Measurements from ENCODE around the gene PPCDC.

Gene PPCDC

DNA sequence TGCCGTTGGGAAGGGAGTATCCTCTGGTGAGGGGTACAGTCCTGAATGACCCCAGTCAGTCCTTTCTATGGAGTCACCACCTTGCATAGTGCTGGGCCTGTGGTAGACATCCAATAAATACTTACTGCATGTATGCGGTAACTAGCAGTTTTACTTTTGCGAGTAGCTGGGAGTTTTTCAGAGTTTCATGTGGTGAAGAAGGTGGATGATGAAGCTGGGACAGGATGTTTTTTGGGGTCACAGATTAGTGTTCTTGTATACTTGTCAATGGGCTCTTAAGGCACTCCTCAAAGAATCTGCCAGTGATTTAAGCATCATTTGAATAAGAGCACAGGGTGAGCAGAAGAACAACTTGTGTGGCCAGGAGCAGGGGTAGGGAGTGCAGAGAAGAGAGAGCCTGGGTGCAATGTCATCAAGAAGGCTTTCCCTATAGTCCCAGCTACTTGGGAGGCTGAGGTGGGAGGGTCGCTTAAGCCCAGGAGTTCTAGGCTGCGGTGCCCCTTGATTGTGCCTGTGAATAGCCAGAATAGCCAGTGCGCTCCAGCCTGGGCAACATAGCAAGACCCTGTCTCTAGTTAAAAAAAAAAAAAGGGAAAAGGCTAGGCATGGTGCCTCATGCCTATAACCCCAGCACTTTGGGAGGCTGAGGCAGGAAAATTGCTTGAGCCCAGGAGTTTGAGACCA is 22.1 kb downstream of the PPCDC start:
- no peak for DNase-seq

DNA sequence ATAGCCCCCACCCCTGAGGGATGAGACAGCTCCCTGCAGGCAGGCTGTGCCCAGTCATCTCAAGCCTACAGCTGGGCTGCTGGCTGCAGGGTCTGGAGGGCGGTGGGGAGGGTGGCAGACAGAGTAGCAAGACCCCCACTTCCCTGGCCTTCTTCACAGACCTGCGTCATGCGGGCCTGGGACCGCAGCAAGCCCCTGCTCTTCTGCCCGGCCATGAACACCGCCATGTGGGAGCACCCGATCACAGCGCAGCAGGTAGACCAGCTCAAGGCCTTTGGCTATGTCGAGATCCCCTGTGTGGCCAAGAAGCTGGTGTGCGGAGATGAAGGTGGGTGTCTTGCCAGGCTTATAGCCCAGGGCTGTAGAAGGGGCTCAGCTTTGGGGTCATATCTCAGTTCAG is 25.0 kb downstream of the PPCDC start:
- no peak for DNase-seq

DNA sequence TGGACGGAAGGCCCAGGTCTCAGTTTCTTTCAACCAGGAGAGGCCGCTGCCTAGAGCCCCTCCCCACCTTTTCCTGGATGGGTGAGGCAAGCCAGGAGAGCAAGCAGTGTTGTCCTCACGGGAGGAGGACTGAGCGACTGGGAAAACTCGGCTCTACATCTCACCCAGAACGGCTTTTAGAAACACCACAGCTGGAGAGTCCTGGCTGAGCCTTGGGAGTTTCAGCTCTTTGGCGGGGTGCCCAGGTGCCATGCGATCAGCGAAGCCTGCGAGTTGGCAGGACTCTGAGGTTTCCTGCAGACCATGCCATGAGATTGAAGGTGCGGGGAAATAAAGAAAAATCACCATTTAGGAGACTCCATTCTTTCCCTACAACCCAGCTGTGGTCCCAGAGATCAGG is 26.0 kb downstream of the PPCDC start:
- DNase-seq = no peak

DNA sequence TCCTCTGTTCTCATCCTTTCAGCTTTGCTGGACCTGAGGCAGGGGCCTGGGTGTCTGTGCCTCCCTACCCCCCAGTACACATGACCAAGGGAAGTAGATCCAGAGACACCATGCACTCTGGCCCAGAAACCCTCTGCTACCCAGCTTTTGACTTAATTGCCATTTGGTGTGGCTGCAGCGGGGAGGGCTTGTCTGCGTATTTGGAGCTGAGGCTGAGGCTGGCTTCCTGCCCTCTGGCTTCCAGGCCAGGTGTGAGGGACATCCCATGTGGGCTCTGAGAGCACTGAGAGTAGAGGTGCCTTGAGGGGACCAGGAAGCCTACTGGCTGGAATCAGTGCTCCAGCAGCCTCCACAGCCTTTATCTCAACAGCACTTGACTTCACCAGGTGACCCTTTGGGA is 26.9 kb downstream of the PPCDC start:
- DNase-seq = no peak

DNA sequence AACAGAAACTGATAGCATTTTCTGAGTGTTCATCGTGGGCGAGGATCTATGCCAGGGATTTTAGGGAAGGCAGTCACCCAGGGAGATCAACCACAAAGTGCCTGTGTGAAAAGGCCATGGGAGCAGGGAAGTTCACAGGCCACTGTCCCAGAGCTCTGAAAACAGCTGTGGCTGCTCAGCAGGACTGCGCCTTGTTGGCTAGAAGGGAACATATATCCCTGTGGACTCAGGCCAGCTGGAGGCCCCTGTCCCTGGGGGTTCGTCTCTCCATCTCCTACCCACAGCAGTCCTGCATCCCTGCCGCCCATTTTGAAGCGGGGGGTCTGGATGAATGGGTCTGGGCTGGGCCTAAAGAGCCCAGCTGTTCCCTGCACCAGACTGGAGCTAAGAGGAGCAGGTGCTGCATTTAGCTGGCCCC is 27.8 kb downstream of the PPCDC start:
- no peak for DNase-seq

DNA sequence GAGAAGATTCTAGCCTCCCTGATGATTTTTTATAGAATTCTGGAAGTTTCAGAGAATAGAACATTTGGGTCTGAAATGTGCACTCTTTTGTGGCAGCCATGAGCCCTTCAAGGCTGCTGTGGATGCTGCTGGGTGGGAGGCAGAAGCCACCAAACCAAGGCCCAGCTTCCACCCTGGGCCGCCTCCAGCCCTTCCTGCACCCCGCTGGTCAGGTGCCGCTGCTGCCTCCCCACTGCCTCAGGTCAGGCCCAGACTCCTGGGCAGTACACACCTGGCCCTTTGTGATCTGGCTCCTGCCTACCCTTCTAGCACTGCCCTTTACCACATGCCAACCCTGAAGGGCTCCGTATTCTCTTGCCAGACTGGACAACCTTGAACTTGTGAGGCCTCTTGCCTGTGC is 28.3 kb downstream of the PPCDC start:
- no peak for DNase-seq

DNA sequence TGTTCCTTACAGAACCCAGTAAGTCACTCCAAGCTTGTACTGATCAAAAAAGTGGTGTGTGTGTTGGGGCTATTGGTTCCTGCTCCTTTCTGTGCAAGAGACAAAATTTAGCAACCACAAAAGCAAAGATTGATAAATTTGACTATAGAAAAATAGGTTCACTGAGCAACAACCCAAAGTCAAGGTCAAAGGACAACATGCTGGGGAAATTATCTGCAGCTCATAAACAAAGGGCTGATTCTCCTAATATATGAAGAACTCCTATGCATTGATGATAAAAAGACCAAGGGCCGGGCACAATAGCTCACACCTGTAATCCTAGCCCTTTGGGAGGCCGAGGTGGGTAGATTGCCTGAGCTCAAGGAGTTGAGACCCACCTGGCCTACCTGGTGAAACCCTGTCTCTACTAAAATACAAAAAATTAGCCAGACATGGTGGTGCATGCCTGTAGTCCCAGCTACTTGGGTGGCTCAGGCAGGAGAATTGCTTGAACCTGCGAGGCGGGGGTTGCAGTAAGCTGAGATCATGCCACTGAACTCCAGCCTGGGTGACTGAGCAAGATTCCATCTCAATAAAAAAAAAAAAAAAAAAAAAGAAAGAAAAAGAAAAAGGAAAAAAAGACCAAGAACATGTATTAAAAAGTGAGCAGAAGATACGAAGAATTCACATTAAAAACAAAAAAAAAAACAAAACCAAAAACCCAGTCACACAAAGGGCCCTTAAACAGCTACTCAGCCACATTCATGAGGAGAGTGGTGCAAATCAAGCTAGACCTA is 29.8 kb downstream of the PPCDC start:
- no peak for DNase-seq

DNA sequence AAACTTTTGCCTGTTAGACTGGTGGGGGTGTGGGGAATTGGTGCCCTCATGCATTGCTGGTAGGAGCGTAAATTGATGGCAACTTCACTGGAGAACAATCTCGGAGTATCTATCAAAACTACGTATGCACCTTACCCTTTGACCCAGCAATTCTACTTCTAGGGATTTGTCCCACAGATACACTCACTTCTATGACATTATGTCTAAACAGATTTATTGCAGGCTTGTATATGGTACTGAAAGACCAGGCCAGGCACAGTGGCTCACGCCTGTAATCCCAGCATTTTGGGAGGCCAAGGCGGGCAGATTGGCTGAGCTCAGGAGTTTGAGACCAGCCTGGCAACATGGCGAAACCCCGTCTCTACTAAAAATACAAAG is 30.3 kb downstream of the PPCDC start:
- no peak for DNase-seq

DNA sequence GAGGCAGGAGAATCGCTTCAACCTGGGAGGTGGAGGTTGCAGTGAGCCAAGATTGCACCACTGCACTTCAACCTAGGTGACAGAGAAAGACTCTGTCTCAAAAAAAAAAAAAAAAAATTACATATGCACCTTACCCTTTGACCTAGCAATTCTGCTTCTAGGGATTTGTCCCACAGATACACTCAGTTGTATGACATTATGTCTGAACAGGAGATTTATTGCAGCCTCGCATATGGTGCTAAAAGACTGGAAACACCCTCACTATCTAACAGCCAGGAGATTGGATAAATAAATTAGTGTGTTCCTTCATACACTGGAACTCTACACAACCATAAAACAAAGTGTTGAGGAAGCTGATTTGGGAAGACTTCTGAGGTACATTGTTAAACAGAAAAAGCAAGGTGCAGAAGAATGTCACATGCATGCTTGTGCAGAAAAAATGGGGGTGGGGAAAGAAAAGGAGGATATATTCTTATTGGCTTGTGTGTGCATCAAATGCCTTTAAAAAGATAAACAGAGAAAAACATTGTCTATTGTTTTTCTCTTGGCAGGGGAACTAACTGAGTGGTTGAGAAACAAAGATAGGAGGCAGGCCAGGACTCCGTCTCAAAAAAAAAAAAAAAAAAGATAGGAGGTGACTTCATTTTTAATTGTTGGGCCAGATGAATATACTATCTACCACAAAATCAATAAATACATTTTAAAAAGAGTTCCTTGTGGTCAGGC is 30.9 kb downstream of the PPCDC start:
- DNase-seq = no peak

DNA sequence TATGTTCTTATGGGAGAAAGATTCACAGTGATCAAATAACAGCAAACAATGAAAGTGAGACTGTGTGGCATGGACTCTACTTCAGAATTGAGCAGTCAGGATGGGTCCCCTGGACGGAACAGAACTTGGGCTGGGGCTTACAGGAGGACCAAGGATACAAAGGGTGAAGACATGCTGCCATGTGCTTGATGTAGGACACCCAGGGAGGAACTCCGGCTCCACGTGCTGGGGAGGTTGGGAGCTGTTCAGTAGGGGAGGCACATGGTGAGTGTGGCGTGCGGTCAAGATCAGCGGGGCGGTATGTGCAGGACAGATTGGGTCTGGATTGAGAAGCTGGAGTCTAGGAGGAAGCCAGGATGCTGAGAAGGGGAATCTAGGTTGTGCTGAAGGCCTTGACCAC is 32.6 kb downstream of the PPCDC start:
- DNase-seq = no peak

DNA sequence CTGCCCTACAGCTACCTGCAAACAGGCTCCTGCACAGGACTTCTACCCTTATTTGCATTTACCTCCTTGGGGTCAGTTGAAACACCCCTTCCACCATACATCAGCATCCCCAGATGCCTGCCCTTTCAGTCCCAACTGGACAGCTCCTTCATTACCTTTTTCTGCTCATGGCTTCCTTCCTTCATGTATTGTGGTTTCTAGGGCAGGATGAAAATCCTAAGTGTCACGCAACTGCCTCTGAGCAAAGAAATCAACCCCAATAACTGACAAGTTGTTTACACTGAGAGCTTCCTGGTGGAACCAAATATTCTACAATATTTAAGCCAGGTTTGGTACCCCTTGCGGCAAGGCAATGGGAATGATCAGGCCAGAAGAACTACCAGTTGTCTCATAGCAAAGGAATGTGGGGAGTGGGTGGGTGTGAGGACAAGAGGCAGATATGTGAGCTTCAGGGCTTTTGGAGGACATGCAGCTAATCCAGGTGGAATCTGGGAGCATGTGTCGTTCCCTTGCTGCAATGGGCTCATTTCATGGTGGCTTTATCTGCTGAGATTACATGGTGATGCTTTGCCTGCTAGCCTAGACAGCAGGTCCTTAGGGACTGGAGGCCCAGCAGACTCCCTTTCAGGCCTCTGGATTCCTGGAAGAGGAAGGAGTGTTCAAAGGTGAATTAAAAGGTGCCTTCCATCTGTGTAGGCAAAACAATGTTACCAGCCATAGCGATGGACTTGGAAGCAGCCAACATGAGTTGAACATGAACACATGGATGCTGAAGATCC is 34.9 kb downstream of the PPCDC start:
- DNase-seq = no peak

DNA sequence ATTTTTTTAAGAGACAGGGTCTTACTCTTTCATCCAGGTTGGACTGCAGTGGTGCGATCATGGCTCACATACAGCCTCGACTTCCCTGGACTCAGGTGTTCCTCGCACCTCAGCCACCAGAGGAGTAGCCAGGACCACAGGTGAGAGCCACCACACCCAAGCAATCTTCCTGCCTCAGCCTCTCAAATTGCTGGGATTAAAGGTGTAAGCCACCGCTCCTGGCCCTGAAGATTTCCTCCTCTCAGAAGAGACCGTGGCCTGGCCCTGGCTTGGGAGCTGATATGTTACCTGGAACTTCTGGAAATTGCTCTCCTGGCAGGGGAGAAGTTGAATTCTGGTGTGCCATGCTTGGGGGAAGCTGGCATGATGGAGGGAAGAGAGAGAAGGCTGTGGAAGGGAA is 36.2 kb downstream of the PPCDC start:
- DNase-seq = no peak

DNA sequence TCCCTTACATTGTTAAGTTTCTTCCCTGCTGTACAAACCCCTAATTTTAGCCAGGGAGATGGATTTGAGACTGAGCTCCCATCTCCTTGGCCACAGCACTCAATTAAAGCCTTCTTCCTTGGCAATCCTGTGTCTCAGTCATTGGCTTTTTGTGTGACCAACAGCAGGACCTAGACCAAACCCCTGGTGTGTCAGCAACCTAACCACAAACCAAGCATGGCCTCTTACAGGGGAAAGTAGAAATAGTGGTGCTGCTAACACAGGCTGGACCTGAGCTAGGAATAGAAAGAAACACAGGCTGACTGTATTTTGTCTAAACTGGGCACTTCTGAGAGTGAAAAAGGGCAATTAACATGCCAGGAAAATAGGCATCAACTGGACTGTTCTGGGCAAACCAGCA is 37.9 kb downstream of the PPCDC start:
- no peak for DNase-seq

DNA sequence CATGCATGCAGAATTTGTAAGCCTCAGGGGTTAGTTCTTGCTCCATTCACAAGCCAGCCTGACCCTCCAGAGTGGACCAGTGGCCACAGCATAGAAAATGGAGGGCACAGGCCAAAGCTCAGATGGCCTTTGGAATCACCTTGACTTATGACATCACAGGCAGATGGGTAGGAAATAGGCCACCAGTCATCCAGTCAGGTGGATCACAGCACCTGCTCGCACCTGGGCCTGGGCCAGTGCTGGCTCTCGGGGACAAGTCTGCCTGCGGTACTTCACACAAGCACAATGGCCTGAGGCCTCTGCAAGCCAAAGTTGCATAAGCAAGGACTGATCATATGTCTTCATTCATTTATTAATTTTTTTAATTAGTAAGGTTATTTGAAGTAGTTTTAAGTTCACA is 39.3 kb downstream of the PPCDC start:
- DNase-seq = no peak

DNA sequence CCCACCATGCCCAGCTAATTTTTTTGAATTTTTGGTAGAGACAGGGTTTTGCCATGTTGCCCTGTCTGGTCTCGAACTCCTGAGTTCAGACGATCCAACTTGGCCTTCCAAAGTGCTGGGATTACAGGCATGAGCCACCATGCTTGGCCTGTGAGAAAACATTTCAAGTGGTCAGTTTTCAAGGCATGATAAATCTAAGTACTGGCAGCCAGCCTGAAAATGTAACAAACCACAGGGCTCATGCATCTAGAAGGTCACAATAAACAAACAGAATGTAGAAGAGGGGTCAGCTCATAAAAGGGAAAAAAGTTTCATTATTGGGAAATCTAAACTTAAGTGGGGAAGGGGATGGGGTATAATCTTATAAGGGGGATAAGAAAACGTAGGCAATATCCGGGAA is 39.9 kb downstream of the PPCDC start:
- DNase-seq = no peak

DNA sequence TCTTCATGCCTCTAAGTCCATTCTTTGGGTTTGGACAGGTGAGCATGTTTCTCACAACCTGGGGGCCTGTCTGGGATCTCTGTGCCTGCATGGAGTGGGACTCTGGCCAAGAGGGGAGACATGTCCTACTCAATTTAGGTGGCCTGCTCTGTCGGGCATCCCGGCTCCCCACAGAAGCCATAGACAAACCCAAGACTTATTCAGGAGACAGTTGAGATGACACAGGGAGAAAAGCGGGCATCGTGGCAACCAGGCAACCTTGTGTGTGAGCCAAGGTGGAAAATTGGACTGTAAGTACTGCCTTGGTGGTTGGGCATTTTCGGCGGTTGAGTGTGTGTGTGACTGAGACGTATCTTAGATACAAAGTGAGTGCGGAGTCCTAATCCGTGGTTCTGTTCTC is 40.5 kb downstream of the PPCDC start:
- DNase-seq = no peak

DNA sequence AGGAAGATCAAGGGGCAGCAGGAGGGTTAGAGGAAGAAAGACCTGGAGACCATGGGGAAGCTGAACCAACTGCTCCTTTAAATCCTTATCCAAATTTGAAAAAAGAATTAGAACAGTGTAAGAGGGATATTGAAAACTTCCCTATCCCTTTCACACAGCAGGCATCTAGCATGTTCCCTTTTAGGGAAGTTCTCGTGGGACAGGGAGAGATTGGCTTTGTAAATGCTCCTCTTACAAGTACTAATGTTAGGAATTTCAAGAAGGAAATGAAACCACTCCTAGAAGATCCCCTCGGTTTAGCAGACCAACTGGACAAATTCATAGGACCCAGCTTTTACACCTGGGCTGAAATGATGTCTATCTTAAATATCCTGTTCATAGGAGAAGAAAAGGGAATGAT is 41.5 kb downstream of the PPCDC start:
- DNase-seq = no peak

DNA sequence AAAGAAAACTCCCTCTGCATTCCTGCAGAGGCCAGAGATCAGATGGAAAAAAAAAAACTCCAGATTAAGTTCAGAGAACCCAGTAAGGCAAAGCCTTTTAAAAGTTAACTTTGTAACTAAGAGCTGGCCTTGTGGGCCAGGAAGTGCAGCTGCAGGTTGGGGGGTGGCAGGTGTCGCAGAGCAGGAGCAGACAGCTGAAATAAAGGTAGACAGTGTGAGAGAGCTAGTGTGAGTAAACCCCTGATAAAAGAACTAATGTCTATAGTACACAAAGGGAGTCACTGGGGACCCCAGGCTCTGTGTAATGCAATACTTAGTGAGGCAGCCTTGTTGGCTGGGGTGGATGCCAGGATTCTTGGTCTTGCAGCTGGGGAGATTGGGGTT is 42.1 kb downstream of the PPCDC start:
- no peak for DNase-seq

DNA sequence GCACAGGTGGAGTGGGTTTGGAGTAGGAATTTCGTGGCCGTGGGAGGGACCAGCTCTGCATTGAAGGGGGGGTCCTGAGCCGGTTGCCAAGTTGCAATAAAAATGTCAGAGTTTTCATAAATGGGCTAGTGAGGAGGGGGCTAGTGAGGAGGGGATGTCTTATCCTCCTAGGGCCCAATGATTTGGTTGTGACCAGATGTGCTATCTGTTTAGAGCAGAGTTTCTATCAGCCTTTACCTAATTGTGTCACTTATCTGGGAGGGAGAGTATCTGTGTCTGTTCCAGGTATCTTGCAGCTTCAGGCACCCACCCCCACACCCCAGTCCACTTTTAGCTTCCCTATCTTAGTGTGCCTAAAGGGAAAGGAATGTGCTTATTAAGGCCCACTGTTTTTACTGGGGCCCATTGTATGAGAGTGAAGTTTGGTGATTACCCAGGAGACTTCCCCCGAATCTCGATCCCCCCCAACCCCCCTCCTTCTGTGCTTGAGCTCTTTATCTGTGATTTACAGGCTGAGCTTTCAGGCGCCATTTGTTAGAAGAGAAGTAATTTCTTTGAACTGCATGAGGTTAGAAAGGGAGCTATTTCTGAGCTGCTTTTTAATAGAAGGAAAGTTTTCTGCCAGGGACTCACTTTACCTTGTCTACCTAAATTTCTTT is 42.6 kb downstream of the PPCDC start:
- no peak for DNase-seq

DNA sequence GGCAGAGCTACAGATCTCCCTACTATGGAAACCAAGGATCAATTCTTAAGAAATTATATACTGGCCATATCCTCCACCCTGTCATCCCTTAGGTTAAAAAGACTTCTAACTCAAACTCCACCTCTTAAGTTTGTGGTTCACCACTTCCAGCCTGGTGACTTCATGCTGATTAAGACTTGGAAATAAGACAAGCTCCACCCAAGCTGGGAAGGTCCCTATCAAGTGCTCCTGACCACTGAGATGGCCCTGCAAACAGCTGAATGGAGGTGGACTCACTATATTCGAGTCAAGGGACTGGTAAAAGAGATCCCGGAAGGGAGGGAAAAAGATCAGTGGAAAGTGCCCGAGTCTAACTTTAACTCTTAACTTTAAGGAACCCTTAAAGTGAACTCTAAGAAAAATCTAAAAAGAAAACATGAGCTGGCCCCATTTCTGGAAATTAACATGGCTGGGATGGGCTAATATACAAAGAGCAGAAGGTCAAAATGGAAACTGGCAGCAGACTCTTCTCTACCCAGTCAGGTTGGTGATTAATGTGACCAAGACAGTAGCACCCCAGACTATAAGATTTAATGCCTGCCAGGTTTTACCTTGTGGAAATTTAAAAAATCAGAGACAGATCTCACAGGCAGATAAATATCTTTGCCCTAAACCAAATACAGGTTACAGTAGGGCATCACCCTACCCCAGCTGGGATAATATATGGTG is 43.9 kb downstream of the PPCDC start:
- DNase-seq = no peak

DNA sequence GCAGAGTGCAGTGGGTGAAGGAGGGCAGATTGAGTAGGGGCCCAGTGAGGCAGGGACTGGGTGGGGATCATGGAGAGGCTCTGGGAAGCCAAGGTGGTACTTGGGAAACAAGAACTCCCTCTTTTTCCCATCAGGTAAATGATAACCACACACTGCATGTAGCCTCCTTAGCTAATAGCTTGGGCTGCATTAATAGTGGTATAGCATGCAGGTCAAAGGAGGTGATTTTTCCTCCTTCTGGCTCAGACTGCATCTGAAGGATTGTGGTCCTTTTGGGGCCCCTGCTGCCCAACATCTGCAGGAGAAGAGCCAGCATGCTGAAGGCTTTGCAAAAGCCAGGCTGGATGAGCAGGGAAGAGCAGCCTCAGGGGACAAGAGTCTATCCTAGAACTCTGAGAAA is 45.4 kb downstream of the PPCDC start:
- no peak for DNase-seq

DNA sequence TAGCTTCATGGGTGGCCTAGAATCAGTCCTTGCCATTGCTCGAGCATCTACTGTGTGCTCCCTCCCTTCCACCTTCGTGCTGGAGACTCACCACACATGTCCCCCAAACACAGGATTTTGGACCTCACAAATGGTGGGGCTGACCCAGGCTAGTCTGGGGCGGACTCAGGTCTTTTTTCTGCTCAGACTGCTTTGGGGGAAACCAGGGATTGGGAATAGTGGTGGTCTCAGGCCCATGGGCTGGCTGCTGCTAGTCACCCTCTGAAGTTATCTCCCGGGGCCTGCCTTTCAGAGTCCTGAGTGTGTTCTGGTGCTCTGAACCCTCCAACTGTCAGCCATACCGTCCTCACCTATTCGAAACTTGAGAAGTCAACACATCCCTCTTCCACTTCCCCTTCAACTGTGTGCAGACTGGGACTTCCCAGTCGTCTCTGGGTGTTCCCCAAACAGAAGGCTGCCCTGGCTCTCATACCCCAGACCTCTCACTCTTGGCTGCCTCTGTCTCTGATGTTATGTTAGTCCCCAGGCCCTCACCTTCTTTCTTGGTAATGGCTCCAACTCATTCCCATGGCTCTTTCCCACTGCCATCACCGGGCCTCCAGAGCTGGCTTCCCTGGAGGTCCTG is 46.0 kb downstream of the PPCDC start:
- no peak for DNase-seq

Data from NCI-H1417 treated with DMSO at 0.1 percent for 48 hours (cell line).